Spinal cord (tissue), 10 donors: ENCODE results near the gene PDGFD. TPM values are rescaled to one million over a fixed set of nuclear protein-coding genes. Genes with fewer than 3 reads are reported as not detected.

Source experiments
- DNase-seq, 6 donors: peaks; one replicate each; pipeline versions ENCODE4 v3.0.0 to v3.0.0-alpha.2; 2013 to 2015; ENCODE audit warnings: low spot score in 6 of 6, low read depth in 4 of 6
- H3K27ac ChIP-seq: one replicate; pipeline ENCODE4 v1.5.1; 2013; ENCODE audit warnings: low read depth, low read length, control low read depth
- H3K27me3 ChIP-seq: one replicate; pipeline ENCODE4 v1.6.1; 2013; ENCODE audit warnings: low read length; ENCODE audit not compliant: control insufficient read depth, insufficient read depth
- H3K36me3 ChIP-seq: one replicate; pipeline ENCODE4 v1.6.1; 2013; ENCODE audit warnings: low read length; ENCODE audit not compliant: control insufficient read depth, insufficient read depth
- H3K4me1 ChIP-seq: one replicate; pipeline ENCODE4 v1.6.1; 2013; ENCODE audit warnings: low read length; ENCODE audit not compliant: control insufficient read depth, insufficient read depth
- H3K4me3 ChIP-seq: one replicate; pipeline ENCODE4 v1.5.1; 2013; ENCODE audit warnings: low read depth, low read length, control low read depth
- H3K9me3 ChIP-seq: one replicate; pipeline ENCODE4 v1.6.1; 2013; ENCODE audit warnings: low read length; ENCODE audit not compliant: control insufficient read depth, insufficient read depth
- WGBS: methylation state at CpG from one replicate; pipeline ENCODE4 v1.1.5; 2013; ENCODE audit warnings: missing lambda C conversion rate; ENCODE audit not compliant: insufficient coverage; 5-methylcytosine and 5-hydroxymethylcytosine counted together
- polyA plus RNA-seq, 2 donors: library from polyadenylated mRNA; unstranded; fragments of 120-200 nt; gene quantifications; one replicate each; pipeline ENCODE4 v1.2.1, GENCODE V29; 2013; ENCODE audit not compliant: insufficient read length in 2 of 2
- total RNA-seq, 2 donors: library from RNA; depleted of rRNA in 1 of 2; stranded (reverse); fragments of 120-200 nt in 1 of 2; fragments of >200 nt in 1 of 2; gene quantifications; one replicate each; pipeline versions ENCODE4 v1.2.3 to v1.2.4, GENCODE V29; 2013 to 2014
- donor health status: healthy.

PDGFD gene
- total and polyA plus RNA-seq, 4 donors: 10.0 to 34.2 (median 22.1) TPM

GRCh38 chr11:103944251-103944940, 219.6 kb downstream of the PDGFD start:
- Histone ChIP-seq H3K4me3 (no peak overlapping the region), H3K27ac (no peak overlapping the region), H3K36me3 (no peaks in the 10 kb centered on the region), H3K4me1 (no peaks in the 10 kb centered on the region), H3K9me3 (no peaks in the 10 kb centered on the region), H3K27me3 (no peaks in the 10 kb centered on the region)
- peak in 1 of 6 donors; percentile 59 for DNase-seq
- WGBS: no CpG with 5 or more reads among the region's 1 CpG

GRCh38 chr11:103942646-103943045, 221.3 kb downstream of the PDGFD start:
- H3K27me3 ChIP-seq: no peaks in the 10 kb centered on the region
- no CpG with 5 or more reads among the region's 1 CpG for WGBS

GRCh38 chr11:103940551-103940950, 223.4 kb downstream of the PDGFD start:
- 80% methylated on average over 1 of the region's 2 CpGs for WGBS
- DNase-seq: no peak
- Histone ChIP-seq H3K27ac (no peak overlapping the region), H3K9me3 (no peaks in the 10 kb centered on the region), H3K4me3 (no peak overlapping the region), H3K27me3 (no peaks in the 10 kb centered on the region), H3K36me3 (no peaks in the 10 kb centered on the region), H3K4me1 (no peaks in the 10 kb centered on the region)

More at GRCh38 chr11:103942646-103943045, 221.3 kb downstream of the PDGFD start:
- no peaks in the 10 kb centered on the region for H3K36me3 ChIP-seq
- DNase-seq: no peak
- no peaks in the 10 kb centered on the region for H3K4me1 ChIP-seq
- H3K4me3 ChIP-seq: no peak overlapping the region
- no peak overlapping the region for H3K27ac ChIP-seq
- no peaks in the 10 kb centered on the region for H3K9me3 ChIP-seq

- H3K4me3 ChIP-seq: no peak overlapping the region
- no peak for DNase-seq
- H3K36me3 ChIP-seq: no peaks in the 10 kb centered on the region
- H3K27me3 ChIP-seq: no peaks in the 10 kb centered on the region
- WGBS: no CpG with 5 or more reads among the region's 3 CpGs
- H3K4me1 ChIP-seq: no peaks in the 10 kb centered on the region
- H3K27ac ChIP-seq: no peak overlapping the region
- H3K9me3 ChIP-seq: no peaks in the 10 kb centered on the region
Measured at GRCh38 chr11:103939694-103940093, 224.3 kb downstream of the PDGFD start.

GRCh38 chr11:103936059-103936458, 227.9 kb downstream of the PDGFD start:
- H3K27me3 ChIP-seq: no peaks in the 10 kb centered on the region
- no CpG with 5 or more reads among the region's 1 CpG for WGBS
- H3K9me3 ChIP-seq: no peaks in the 10 kb centered on the region
- no peak for DNase-seq
- H3K4me1 ChIP-seq: no peaks in the 10 kb centered on the region
- no peak overlapping the region for H3K4me3 ChIP-seq
- no peaks in the 10 kb centered on the region for H3K36me3 ChIP-seq
- no peak overlapping the region for H3K27ac ChIP-seq

GRCh38 chr11:103935219-103935618, 228.7 kb downstream of the PDGFD start:
- 100% methylated on average over 1 of the region's 2 CpGs for WGBS

GRCh38 chr11:103929170-103929903, 234.6 kb downstream of the PDGFD start:
- no peak overlapping the region for H3K4me3 ChIP-seq
- H3K36me3 ChIP-seq: no peaks in the 10 kb centered on the region
- no peaks in the 10 kb centered on the region for H3K27me3 ChIP-seq
- no peak overlapping the region for H3K27ac ChIP-seq
- DNase-seq: no peak
- no peaks in the 10 kb centered on the region for H3K4me1 ChIP-seq
- WGBS: 61% methylated on average over 2 of the region's 3 CpGs
- H3K9me3 ChIP-seq: no peaks in the 10 kb centered on the region

More at GRCh38 chr11:103935219-103935618, 228.7 kb downstream of the PDGFD start:
- Histone ChIP-seq H3K27me3 (no peaks in the 10 kb centered on the region), H3K4me3 (no peak overlapping the region), H3K4me1 (no peaks in the 10 kb centered on the region), H3K27ac (no peak overlapping the region), H3K36me3 (no peaks in the 10 kb centered on the region), H3K9me3 (no peaks in the 10 kb centered on the region)
- DNase-seq: no peak

GRCh38 chr11:103928802-103929161, 235.2 kb downstream of the PDGFD start:
- Histone ChIP-seq H3K27me3 (no peaks in the 10 kb centered on the region), H3K36me3 (no peaks in the 10 kb centered on the region), H3K9me3 (no peaks in the 10 kb centered on the region), H3K4me1 (no peaks in the 10 kb centered on the region), H3K27ac (no peak overlapping the region), H3K4me3 (no peak overlapping the region)
- peak in 1 of 6 donors; percentile 64 for DNase-seq
- no CpG with 5 or more reads among the region's 5 CpGs for WGBS

GRCh38 chr11:103928040-103928801, 235.7 kb downstream of the PDGFD start:
- Histone ChIP-seq H3K27ac (no peak overlapping the region), H3K9me3 (no peaks in the 10 kb centered on the region), H3K36me3 (no peaks in the 10 kb centered on the region), H3K4me3 (no peak overlapping the region), H3K27me3 (no peaks in the 10 kb centered on the region), H3K4me1 (no peaks in the 10 kb centered on the region)
- DNase-seq: no peak
- WGBS: 100% methylated on average over 1 of the region's 5 CpGs
